Peyer's patch (tissue), 4 donors: ENCODE results near the gene CFAP61.

Source experiments
- CTCF ChIP-seq, 6 experiments: fragments of 450-650 bp in 4 of 6; fragments of 200-600 bp in 2 of 6; sonication (generic) in 1 of 6; IDR thresholded peaks; one replicate each; pipeline ENCODE4 v1.5.1; 2017 to 2019; ENCODE audit warnings: antibody characterized with exemption in 6 of 6, mild to moderate bottlenecking in 3 of 6, moderate library complexity in 1 of 6
- POLR2A ChIP-seq, 2 donors: fragments of 450-650 bp; IDR thresholded peaks; one replicate each; pipeline ENCODE4 v1.5.1; 2017; ENCODE audit warnings: antibody characterized with exemption in 2 of 2, mild to moderate bottlenecking in 2 of 2, moderate library complexity in 2 of 2

- TF ChIP-seq CTCF (IDR thresholded peaks at IDR 0.05) (no peak), POLR2A (IDR thresholded peaks at IDR 0.05) (no peak)
Measured at GRCh38 chr20:20233041-20233514, 180.7 kb downstream of the CFAP61 start.
